ENCODE measurements around the gene ARFIP2.

- TF ChIP-seq POLR2A (IDR thresholded peaks at IDR 0.05) (no peak), CTCF (IDR thresholded peaks at IDR 0.05 in 8 of 11, conservative IDR thresholded peaks at IDR 0.05 in 3 of 11) (no peak)
Measured at GRCh38 chr11:6486938-6487337, 5.8 kb upstream of the ARFIP2 start.

Measured in spleen (tissue), 7 donors.